Astrocyte (in vitro differentiated cells and primary cell): ENCODE measurements around the gene KANSL1L.

Source experiments
- EZH2 ChIP-seq: IDR thresholded peaks from 2 replicates; pipeline ENCODE4 v1.6.1; 2012; ENCODE audit warnings: mild to moderate bottlenecking, low read length, inconsistent platforms; ENCODE audit not compliant: insufficient read depth
- TF ChIP-seq, protein P1 (sequence below): IDR thresholded peaks from 2 replicates; pipeline ENCODE4 v1.5.1; 2011; ENCODE audit warnings: low read depth, mild to moderate bottlenecking, inconsistent platforms, low read length, moderate library complexity; ENCODE audit not compliant: insufficient read depth

DNA sequence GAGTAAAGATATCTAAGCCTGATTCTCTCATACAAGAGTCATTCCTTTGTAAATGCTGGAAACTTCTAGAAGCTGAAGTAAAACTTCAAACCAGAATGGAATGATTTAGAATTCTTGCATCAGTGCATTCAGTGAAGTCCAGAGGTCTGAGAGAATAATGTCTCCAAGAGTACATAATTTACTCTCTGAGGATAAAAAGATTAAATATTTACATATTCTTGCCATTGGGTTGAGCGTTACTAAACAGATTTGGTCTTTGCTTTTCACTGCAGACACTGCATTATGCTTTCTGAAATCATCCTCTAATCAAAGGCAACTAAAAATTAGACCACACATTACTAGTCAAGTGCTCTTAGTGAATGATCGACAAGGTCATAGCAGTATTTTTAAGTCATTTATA, 26.5 kb upstream of the KANSL1L start:
- TF ChIP-seq, protein P1, sequence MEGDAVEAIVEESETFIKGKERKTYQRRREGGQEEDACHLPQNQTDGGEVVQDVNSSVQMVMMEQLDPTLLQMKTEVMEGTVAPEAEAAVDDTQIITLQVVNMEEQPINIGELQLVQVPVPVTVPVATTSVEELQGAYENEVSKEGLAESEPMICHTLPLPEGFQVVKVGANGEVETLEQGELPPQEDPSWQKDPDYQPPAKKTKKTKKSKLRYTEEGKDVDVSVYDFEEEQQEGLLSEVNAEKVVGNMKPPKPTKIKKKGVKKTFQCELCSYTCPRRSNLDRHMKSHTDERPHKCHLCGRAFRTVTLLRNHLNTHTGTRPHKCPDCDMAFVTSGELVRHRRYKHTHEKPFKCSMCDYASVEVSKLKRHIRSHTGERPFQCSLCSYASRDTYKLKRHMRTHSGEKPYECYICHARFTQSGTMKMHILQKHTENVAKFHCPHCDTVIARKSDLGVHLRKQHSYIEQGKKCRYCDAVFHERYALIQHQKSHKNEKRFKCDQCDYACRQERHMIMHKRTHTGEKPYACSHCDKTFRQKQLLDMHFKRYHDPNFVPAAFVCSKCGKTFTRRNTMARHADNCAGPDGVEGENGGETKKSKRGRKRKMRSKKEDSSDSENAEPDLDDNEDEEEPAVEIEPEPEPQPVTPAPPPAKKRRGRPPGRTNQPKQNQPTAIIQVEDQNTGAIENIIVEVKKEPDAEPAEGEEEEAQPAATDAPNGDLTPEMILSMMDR = no peak
- TF ChIP-seq EZH2 = no peak
